Bronchial epithelial cell (primary cell): ENCODE data around the gene PRKAR2B. TPM values are rescaled to one million over a fixed set of nuclear protein-coding genes. Genes with fewer than 3 reads are reported as not detected.

Experiments used
- DNase-seq: peaks from one replicate; pipeline ENCODE4 v3.0.0-alpha.2; 2010; ENCODE audit warnings: low read depth
- FAIRE-seq: peaks from 2 replicates; lab custom pipeline; 2011; peaks lifted over from hg19 to GRCh38; lab: Jason Lieb, UNC
- H3K27me3 ChIP-seq: 2 replicates; pipeline ENCODE4 v1.5.1; 2011; ENCODE audit warnings: low read length; ENCODE audit not compliant: control insufficient read depth, insufficient read depth
- H3K36me3 ChIP-seq: 2 replicates; pipeline ENCODE4 v1.5.1; 2011; ENCODE audit warnings: low read length; ENCODE audit not compliant: control insufficient read depth, insufficient read depth
- H3K4me3 ChIP-seq: 2 replicates; pipeline ENCODE4 v1.5.1; 2011; ENCODE audit warnings: mild to moderate bottlenecking, low read depth, low read length, control low read depth
- CTCF ChIP-seq: IDR thresholded peaks from 2 replicates; pipeline ENCODE4 v1.5.1; 2011; ENCODE audit warnings: mild to moderate bottlenecking, moderate library complexity, low read length, control low read depth, inconsistent platforms; ENCODE audit not compliant: insufficient read depth, severe bottlenecking
- total RNA-seq: library from RNA; depleted of rRNA; stranded (reverse); fragments of >200 nt; gene quantifications from 2 replicates; pipeline ENCODE4 v1.2.1, GENCODE V29; 2014

Gene PRKAR2B
- total RNA-seq, 1 donor from 2014 or later: 0.26 TPM

GRCh38 chr7:107207459-107207858 lies 163.0 kb downstream of the PRKAR2B start:
- Histone ChIP-seq H3K4me3 (no peak overlapping the region), H3K27me3 (no peaks in the 10 kb centered on the region), H3K36me3 (peaks cover 12% of the 10 kb centered on the region)
- no peak for TF ChIP-seq CTCF
- DNase-seq (no peak), FAIRE-seq (no peak)

- H3K4me3 ChIP-seq: no peak overlapping the region
- no peak for TF ChIP-seq CTCF
- H3K36me3 ChIP-seq: peaks cover 12% of the 10 kb centered on the region
- H3K27me3 ChIP-seq: no peaks in the 10 kb centered on the region
- no peak for DNase-seq
- FAIRE-seq: no peak
Observed at GRCh38 chr7:107208024-107208521, 163.6 kb downstream of the PRKAR2B start.

- no peaks in the 10 kb centered on the region for H3K27me3 ChIP-seq
- no peak for TF ChIP-seq CTCF
- peaks cover 12% of the 10 kb centered on the region for H3K36me3 ChIP-seq
- no peak overlapping the region for H3K4me3 ChIP-seq
- DNase-seq (no peak), FAIRE-seq (no peak)
Observed at GRCh38 chr7:107208563-107208962, 164.1 kb downstream of the PRKAR2B start.

- FAIRE-seq: no peak
- DNase-seq: no peak
- Histone ChIP-seq H3K27me3 (no peaks in the 10 kb centered on the region), H3K4me3 (no peak overlapping the region), H3K36me3 (peaks cover 8% of the 10 kb centered on the region)
- TF ChIP-seq CTCF: no peak
Observed at GRCh38 chr7:107209565-107209964, 165.1 kb downstream of the PRKAR2B start.

- no peak for FAIRE-seq
- TF ChIP-seq CTCF: no peak
- H3K27me3 ChIP-seq: no peaks in the 10 kb centered on the region
- DNase-seq: no peak
- H3K4me3 ChIP-seq: no peak overlapping the region
- peaks cover 8% of the 10 kb centered on the region for H3K36me3 ChIP-seq
Observed at GRCh38 chr7:107210400-107210799, 165.9 kb downstream of the PRKAR2B start.

Other genes with a start within 250 kb of the PRKAR2B start
- gene PIK3CG, start 179.4 kb upstream of the PRKAR2B start, total RNA-seq: not detected in 2 replicates
- 66.7 and 69.5 TPM in 2 replicates for gene HBP1, start 124.3 kb downstream of the PRKAR2B start, total RNA-seq